ENCODE measurements around the gene PRUNE1.
A peak's percentile ranks its signal among the peaks of the same experiment; 100 is the strongest.

DNA sequence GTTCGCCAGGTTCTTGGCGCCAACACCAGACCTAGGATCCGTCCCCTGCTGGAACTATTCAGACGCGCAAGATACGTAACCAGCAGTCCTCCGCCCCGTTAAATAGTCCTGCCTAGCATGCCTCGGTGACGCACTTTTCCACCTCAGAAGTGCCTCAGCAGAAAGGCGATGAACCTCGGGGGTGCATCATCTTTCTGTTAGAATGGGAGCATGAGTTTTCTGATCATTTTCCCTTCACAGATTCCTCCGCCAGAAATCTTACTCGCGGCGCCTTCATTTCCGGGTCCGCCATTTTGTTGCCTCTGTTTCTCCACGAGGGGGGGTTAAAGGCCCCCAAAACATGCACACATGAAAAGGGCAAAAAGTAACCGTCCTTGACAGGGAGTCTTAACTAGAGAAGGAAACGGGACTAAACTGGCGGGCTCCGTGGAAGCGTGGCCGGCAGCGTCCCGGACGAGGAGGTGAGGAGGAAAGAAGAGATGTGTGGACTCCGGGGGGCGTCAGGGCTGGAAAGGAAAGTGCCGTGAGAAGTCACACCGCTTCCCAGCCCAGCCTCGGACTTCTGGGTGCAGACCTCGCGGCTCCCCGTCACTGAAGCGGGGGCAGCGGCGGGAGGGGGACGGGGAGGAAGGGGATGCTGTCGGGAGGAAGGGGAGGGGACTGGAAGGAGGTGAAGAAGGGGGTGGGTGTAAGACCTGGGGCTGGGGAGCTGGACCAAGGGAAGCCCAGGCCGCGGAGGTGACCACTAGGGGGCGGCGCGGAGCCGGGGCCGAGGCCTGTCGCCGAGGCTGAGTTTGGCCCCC is 62.4 kb downstream of the PRUNE1 start, which contains the start of gene GABPB2:
- peak; percentile 61 to 90 (median 83) for TF ChIP-seq POLR2A (IDR thresholded peaks at IDR 0.05)
- TF ChIP-seq, protein P1, sequence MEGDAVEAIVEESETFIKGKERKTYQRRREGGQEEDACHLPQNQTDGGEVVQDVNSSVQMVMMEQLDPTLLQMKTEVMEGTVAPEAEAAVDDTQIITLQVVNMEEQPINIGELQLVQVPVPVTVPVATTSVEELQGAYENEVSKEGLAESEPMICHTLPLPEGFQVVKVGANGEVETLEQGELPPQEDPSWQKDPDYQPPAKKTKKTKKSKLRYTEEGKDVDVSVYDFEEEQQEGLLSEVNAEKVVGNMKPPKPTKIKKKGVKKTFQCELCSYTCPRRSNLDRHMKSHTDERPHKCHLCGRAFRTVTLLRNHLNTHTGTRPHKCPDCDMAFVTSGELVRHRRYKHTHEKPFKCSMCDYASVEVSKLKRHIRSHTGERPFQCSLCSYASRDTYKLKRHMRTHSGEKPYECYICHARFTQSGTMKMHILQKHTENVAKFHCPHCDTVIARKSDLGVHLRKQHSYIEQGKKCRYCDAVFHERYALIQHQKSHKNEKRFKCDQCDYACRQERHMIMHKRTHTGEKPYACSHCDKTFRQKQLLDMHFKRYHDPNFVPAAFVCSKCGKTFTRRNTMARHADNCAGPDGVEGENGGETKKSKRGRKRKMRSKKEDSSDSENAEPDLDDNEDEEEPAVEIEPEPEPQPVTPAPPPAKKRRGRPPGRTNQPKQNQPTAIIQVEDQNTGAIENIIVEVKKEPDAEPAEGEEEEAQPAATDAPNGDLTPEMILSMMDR (IDR thresholded peaks at IDR 0.05), result peak; percentile 85 to 93 (median 91)

Measured in body of pancreas (tissue), 4 donors.